ENCODE results near the gene KIRREL1.

The KIRREL1 gene

GRCh38 chr1:158119976-158120653, 126.7 kb downstream of the KIRREL1 start:
- no peak for TF ChIP-seq CTCF (IDR thresholded peaks at IDR 0.05; ENCODE audit: insufficient read depth, low read length, missing control alignments)
- DNase-seq (ENCODE audit: low read depth, low spot score): no peak
- no peak overlapping the region for H3K4me3 ChIP-seq (ENCODE audit: low read depth, low read length)
- CTCF ChIA-PET: interaction anchor here (1.1 to 23.5 kb wide), 12 partner anchors 9 to 540 kb away, joined by 3 to 2279 read pairs (median 5); partner anchors contain the start of gene KIRREL1
- POLR2A ChIA-PET: no interaction called here

GRCh38 chr1:158121604-158122254, 128.3 kb downstream of the KIRREL1 start:
- no peak overlapping the region for H3K4me3 ChIP-seq (ENCODE audit: low read depth, low read length)
- TF ChIP-seq CTCF (IDR thresholded peaks at IDR 0.05; ENCODE audit: insufficient read depth, low read length, missing control alignments): peak; percentile 59
- DNase-seq (ENCODE audit: low read depth, low spot score): no peak
- POLR2A ChIA-PET: interaction anchor here (2.3 kb wide), 1 partner anchor 153 kb away, joined by 12 read pairs; no protein-coding TSS in a partner anchor
- CTCF ChIA-PET: interaction anchor here (0.7 to 23.5 kb wide), 19 partner anchors 17 to 951 kb away, joined by 3 to 2279 read pairs (median 5); partner anchors contain the start of gene KIRREL1

GRCh38 chr1:158122833-158123388, 129.5 kb downstream of the KIRREL1 start:
- POLR2A ChIA-PET: interaction anchor here (2.3 kb wide), 1 partner anchor 154 kb away, joined by 12 read pairs; no protein-coding TSS in a partner anchor
- CTCF ChIA-PET: interaction anchor here (0.8 to 23.5 kb wide), 11 partner anchors 18 to 545 kb away, joined by 3 to 2279 read pairs (median 7); partner anchors contain the start of gene KIRREL1
- no peak overlapping the region for H3K4me3 ChIP-seq (ENCODE audit: low read depth, low read length)
- DNase-seq (ENCODE audit: low read depth, low spot score): no peak
- TF ChIP-seq CTCF (IDR thresholded peaks at IDR 0.05; ENCODE audit: insufficient read depth, low read length, missing control alignments): no peak

GRCh38 chr1:158124034-158124433, 130.6 kb downstream of the KIRREL1 start:
- CTCF ChIA-PET: interaction anchor here (0.8 to 23.5 kb wide), 30 partner anchors 9 to 944 kb away, joined by 3 to 2279 read pairs (median 6); partner anchors contain the start of gene KIRREL1
- no peak for DNase-seq (ENCODE audit: low read depth, low spot score)
- POLR2A ChIA-PET: interaction anchor here (1.2 kb wide), 1 partner anchor 156 kb away, joined by 5 read pairs; no protein-coding TSS in a partner anchor

GRCh38 chr1:158124999-158125398, 131.6 kb downstream of the KIRREL1 start:
- peak; percentile 71 for DNase-seq (ENCODE audit: low read depth, low spot score)
- CTCF ChIA-PET: interaction anchor here (0.7 to 23.5 kb wide), 31 partner anchors 8 to 947 kb away, joined by 3 to 2279 read pairs (median 6); partner anchors contain the start of gene KIRREL1
- TF ChIP-seq CTCF (IDR thresholded peaks at IDR 0.05; ENCODE audit: insufficient read depth, low read length, missing control alignments): peak; percentile 87
- H3K4me3 ChIP-seq (ENCODE audit: low read depth, low read length): no peak overlapping the region
- POLR2A ChIA-PET: interaction anchor here (1.0 to 1.2 kb wide), 2 partner anchors 130 to 157 kb away, joined by 4 to 5 read pairs; no protein-coding TSS in a partner anchor

More at GRCh38 chr1:158124034-158124433, 130.6 kb downstream of the KIRREL1 start:
- H3K4me3 ChIP-seq (ENCODE audit: low read depth, low read length): no peak overlapping the region
- no peak for TF ChIP-seq CTCF (IDR thresholded peaks at IDR 0.05; ENCODE audit: insufficient read depth, low read length, missing control alignments)
